Measurements from ENCODE around the gene PIGS.

DNA sequence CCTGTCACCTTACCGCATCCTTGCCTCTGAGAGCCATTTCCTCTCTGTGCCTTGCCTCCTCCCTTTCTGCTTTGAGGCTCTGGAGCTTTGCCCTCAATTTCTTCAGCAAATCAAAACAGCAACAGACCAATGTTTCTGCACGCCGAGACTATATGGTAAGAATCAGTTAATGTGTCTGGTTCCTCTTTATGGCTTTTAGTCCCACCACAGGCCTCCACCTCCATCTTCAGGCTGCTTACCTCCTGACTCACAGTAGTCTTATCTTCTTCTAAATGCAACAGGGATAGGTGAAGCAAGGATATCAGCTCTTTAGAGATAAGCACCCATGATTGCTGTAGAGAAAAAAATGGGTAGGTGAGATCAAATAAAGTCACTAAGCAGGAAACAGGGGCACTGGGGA, 14.5 kb upstream of the PIGS start:
- TF ChIP-seq, protein P1, sequence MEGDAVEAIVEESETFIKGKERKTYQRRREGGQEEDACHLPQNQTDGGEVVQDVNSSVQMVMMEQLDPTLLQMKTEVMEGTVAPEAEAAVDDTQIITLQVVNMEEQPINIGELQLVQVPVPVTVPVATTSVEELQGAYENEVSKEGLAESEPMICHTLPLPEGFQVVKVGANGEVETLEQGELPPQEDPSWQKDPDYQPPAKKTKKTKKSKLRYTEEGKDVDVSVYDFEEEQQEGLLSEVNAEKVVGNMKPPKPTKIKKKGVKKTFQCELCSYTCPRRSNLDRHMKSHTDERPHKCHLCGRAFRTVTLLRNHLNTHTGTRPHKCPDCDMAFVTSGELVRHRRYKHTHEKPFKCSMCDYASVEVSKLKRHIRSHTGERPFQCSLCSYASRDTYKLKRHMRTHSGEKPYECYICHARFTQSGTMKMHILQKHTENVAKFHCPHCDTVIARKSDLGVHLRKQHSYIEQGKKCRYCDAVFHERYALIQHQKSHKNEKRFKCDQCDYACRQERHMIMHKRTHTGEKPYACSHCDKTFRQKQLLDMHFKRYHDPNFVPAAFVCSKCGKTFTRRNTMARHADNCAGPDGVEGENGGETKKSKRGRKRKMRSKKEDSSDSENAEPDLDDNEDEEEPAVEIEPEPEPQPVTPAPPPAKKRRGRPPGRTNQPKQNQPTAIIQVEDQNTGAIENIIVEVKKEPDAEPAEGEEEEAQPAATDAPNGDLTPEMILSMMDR (IDR thresholded peaks at IDR 0.05; ENCODE audit: low read depth, low read length) = no peak
- no peak for TF ChIP-seq POLR2A (IDR thresholded peaks at IDR 0.05; ENCODE audit: extremely low read depth, insufficient read length)
- TF ChIP-seq, protein P2, sequence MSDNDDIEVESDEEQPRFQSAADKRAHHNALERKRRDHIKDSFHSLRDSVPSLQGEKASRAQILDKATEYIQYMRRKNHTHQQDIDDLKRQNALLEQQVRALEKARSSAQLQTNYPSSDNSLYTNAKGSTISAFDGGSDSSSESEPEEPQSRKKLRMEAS (IDR thresholded peaks at IDR 0.05; ENCODE audit: low read depth, low read length) = no peak
- TF ChIP-seq MYC (IDR thresholded peaks at IDR 0.05; ENCODE audit: low read depth, low read length) = no peak

Data from NB4 (cell line).